Measurements from ENCODE around the gene APOO.

GRCh38 chrX:23885803-23886202 is 21.9 kb downstream of the APOO start:
- no peak for TF ChIP-seq CTCF (conservative IDR thresholded peaks at IDR 0.05)
- TF ChIP-seq EZH2 (IDR thresholded peaks at IDR 0.05; ENCODE audit: low read depth): no peak

Data from PC-9 (cell line).